ENCODE measurements around the gene ARHGEF26. TPM values are rescaled to one million over a fixed set of nuclear protein-coding genes. Genes with fewer than 3 reads are reported as not detected.

The ARHGEF26 gene
- total and polyA plus RNA-seq, 2 experiments from 2014 or later: 9.4 to 16.9 TPM

GRCh38 chr3:154085071-154085470 lies 36.1 kb upstream of the ARHGEF26 start:
- H3K9me3 Mint-ChIP-seq: peaks cover 39% of the 10 kb centered on the region
- Histone ChIP-seq H3K27me3 (ENCODE audit: insufficient read depth) (no peaks in the 10 kb centered on the region), H3K4me1 (ENCODE audit: insufficient read depth) (no peaks in the 10 kb centered on the region), H3K4me3 (no peak overlapping the region), H3K27ac (ENCODE audit: low read depth) (no peak overlapping the region), H3K79me2 (replicated peaks; ENCODE audit: insufficient read depth) (no peaks in the 10 kb centered on the region), H4K20me1 (replicated peaks; ENCODE audit: insufficient read depth) (no peaks in the 10 kb centered on the region), H3K36me3 (ENCODE audit: insufficient read depth) (no peaks in the 10 kb centered on the region), H3F3A (replicated peaks; ENCODE audit: low read depth) (no peaks in the 10 kb centered on the region), H3K4me2 (no peak overlapping the region), H2AFZ (no peak overlapping the region), H3K9me2 (ENCODE audit: insufficient read depth) (0 out of 2 replicates have a peak, but pooled peaks cover 5% of the 10 kb centered on the region)
- ATAC-seq: no peak
- H3K27me3 Mint-ChIP-seq (ENCODE audit: insufficient read depth, low read depth, poor library complexity): no peaks in the 10 kb centered on the region
- H3K4me1 Mint-ChIP-seq: peaks cover 7% of the 10 kb centered on the region
- no peak overlapping the region for H3K4me3 Mint-ChIP-seq
- DNase-seq (ENCODE audit: low spot score): no peak
- H3K36me3 Mint-ChIP-seq (ENCODE audit: low read depth): peaks cover 23% of the 10 kb centered on the region
- H3K27ac Mint-ChIP-seq: no peak overlapping the region
- TF ChIP-seq ZNF114 (CRISPR knock-in tag; IDR thresholded peaks at IDR 0.05): no peak
- TF ChIP-seq POLR2AphosphoS5 (IDR thresholded peaks at IDR 0.05; ENCODE audit: low read depth): no peak
- no peak for TF ChIP-seq ZNF462 (CRISPR knock-in tag; IDR thresholded peaks at IDR 0.05)
- TF ChIP-seq, protein P1, sequence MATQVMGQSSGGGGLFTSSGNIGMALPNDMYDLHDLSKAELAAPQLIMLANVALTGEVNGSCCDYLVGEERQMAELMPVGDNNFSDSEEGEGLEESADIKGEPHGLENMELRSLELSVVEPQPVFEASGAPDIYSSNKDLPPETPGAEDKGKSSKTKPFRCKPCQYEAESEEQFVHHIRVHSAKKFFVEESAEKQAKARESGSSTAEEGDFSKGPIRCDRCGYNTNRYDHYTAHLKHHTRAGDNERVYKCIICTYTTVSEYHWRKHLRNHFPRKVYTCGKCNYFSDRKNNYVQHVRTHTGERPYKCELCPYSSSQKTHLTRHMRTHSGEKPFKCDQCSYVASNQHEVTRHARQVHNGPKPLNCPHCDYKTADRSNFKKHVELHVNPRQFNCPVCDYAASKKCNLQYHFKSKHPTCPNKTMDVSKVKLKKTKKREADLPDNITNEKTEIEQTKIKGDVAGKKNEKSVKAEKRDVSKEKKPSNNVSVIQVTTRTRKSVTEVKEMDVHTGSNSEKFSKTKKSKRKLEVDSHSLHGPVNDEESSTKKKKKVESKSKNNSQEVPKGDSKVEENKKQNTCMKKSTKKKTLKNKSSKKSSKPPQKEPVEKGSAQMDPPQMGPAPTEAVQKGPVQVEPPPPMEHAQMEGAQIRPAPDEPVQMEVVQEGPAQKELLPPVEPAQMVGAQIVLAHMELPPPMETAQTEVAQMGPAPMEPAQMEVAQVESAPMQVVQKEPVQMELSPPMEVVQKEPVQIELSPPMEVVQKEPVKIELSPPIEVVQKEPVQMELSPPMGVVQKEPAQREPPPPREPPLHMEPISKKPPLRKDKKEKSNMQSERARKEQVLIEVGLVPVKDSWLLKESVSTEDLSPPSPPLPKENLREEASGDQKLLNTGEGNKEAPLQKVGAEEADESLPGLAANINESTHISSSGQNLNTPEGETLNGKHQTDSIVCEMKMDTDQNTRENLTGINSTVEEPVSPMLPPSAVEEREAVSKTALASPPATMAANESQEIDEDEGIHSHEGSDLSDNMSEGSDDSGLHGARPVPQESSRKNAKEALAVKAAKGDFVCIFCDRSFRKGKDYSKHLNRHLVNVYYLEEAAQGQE (IDR thresholded peaks at IDR 0.05; ENCODE audit: unreplicated experiment): no peak
- TF ChIP-seq CTCF (conservative IDR thresholded peaks at IDR 0.05; ENCODE audit: low read depth in 2 of 2): no peak
- TF ChIP-seq ETS1 (IDR thresholded peaks at IDR 0.05): no peak
- TF ChIP-seq EZH2phosphoT487 (IDR thresholded peaks at IDR 0.05; ENCODE audit: unreplicated experiment): no peak
- no peak for TF ChIP-seq NANOG (IDR thresholded peaks at IDR 0.05; ENCODE audit: borderline replicate concordance)

Data from GM23338 (cell line).